GM15510 (cell line): Measurements from ENCODE around the gene SLIT3.

Experiments used
- POLR2A ChIP-seq: IDR thresholded peaks from 3 replicates; pipeline ENCODE4 v1.6.1; 2011; ENCODE audit warnings: borderline replicate concordance; ENCODE audit not compliant: insufficient read length; ENCODE audit errors: extremely low read depth

The SLIT3 gene

DNA sequence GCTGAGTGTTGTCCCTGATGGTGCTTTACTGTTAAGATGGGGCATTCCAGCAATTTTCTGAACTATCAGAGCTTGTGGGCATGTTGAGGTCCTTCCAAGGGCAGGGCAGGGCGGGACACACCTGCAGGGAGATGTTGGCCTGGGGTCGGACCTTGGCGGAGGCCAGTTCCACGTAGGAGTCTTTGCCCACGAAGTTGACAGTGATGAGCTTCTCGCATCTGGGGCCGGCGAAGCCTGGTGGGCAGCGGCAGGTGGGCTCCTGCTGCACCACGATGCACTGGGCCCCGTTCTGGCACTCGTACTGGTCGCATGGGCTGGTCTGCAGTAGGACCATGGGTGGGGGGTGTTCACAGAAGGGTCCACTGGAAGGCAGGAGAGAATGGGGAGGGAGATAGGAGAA is 615.4 kb downstream of the SLIT3 start:
- TF ChIP-seq POLR2A, result no peak

DNA sequence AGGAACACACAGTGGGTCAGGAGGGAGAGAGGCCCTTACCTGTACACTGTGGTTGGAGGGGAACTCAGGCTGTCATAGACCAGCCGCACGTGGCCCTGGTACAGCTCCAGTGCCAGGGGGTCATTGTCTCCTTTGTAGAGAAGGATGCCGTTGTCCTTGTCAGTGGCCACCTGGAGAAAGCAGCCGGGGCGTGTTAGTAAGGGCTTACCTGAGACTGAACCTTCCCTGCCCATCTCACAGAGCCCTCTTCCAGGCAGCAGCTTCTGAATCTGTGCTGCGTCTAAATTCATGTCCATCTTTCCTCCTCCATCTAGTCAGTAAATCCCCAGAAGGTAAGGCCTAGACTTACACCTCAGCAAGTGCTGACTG is 617.0 kb downstream of the SLIT3 start:
- TF ChIP-seq POLR2A, result no peak

DNA sequence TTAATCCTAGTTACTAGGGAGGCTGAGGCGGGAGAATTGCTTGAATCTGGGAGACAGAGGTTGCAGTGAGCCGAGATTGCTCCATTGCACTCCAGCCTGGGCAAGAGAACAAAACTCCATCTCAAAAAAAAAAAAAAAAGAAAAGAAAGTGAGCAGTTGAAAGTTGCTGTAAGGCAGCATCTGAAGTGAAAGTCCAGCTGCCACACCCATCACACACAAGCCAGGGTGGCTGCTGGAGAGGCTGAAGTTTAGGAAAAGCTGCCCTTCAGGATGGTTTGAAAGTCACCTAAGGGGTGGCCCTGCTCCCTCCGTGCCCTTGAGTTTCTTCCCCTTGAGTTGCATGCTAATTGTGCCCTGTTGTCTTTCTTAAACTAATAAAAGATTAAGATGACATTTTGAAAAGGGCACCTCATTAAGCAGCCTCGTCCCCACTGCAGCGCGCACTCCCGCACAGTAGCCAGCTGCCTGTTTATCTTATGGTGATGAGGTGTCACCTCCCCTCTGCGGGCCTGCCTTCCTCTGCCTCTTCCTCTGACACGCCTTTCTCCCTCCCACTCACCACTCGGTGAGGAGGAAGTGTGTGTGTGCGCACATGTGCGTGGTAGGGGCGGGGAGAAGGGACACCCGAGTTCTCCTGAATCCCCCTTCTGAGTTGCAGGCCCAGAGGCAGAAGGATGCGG is 617.6 kb downstream of the SLIT3 start:
- TF ChIP-seq POLR2A, result no peak

DNA sequence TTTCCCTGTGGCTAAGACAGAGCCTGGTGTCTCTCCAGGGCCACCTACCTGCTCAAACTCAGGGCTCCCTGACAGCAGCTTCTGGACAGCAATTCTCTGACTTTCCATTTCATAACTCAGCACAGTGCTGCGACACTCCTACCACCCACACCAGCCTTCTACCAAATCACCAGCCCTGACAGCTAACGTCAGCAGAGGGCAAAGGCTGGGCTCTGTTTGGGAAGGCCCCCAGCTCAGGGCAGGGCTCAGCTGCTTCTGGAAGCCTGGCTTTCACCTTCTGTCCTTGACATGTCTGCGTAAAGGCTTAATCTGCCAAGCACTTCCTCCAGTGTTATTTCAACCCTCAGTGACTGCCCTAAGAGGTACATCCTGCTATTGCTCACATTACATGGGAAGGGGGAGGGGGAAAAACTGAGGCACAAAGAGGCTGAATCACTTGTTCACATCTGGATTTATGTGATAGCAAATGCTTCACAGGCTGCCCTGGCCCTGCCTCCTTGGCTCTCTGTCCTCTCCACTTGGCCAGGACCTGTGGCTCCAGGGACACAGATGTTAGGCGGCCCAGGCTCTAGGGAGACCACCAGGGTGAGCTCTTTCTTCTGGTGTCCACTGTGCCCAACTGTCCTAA is 619.3 kb downstream of the SLIT3 start:
- TF ChIP-seq POLR2A, result no peak

DNA sequence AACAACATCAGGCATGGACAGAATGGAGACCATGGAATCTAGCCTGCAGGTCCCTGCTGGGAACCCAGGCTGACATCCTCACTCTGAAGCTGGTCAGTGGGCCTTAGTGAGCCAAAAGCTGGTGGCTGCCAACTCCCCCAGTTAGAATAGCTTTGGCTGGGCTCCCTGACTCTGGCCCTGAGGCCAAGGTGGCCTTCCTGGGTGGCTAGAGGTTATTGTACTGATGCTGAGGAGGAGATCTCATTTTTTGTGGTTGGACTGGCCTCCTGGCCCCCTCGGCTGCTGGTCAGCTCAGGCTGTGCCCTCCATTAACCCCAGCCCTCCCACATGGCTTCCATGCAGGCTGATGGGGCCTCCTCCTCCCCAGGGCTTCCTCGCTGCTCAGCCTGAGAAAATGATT is 620.5 kb downstream of the SLIT3 start:
- no peak for TF ChIP-seq POLR2A

DNA sequence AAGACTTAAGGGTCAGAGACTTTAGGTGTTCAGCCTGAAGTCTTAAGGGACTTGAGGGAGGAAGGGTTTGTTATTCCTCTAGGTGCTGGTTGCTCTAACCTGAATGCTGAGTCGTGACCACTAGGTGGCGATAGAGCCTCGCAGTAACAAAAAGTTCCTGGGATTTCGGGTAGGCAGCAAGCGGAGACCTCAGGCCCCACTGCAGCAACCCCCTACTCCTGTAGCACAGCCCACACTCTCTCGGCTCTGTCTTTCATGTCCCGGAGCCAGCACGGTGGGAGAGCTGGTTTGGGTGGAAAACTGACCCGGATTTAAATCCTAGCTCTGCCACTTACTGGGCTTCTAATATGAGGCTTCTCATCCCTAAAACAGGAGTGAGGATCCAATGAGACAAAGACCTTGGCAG is 621.4 kb downstream of the SLIT3 start:
- TF ChIP-seq POLR2A, result no peak

DNA sequence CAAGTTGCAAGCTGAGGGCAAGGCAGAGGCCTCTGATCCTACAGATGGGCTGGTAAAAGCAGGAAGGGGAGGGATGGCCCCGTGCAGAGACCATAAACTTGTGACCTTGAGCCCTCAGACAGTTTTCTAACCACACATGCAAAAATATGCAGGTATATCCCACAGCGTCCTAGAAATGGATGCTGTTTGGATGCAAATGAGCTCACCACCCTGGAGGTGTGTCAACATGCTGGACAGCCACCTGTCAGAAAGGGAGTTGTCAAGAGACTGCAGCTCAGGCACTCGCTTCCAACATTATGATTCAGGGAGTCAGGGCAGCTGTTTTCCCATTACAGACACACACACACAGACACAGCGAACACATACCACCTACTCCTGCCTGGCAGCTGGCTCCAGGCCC is 624.4 kb downstream of the SLIT3 start:
- TF ChIP-seq POLR2A, result no peak

DNA sequence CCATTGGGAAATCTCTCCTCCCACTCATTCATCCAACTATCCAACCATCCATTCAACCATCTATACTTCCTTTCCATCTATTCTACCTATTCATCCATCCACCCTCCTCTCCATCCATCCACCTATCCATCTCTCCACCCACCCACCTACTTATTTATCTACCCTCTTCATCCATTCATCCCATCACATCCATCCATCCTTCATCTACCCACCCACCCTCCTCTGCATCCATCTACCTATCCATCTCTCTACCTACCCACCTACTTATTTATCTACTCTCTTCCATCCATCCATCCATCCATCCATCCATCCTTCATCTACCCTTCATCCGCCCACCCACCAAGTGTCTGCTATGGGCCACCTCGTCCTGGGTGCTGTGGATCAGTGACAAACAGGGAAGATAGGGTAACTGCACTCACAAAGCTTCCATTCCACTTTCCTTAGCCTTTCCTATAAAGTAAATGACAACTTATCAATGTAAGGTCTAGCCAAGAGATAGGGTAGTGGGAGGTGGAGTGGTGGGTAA is 625.0 kb downstream of the SLIT3 start:
- no peak for TF ChIP-seq POLR2A

DNA sequence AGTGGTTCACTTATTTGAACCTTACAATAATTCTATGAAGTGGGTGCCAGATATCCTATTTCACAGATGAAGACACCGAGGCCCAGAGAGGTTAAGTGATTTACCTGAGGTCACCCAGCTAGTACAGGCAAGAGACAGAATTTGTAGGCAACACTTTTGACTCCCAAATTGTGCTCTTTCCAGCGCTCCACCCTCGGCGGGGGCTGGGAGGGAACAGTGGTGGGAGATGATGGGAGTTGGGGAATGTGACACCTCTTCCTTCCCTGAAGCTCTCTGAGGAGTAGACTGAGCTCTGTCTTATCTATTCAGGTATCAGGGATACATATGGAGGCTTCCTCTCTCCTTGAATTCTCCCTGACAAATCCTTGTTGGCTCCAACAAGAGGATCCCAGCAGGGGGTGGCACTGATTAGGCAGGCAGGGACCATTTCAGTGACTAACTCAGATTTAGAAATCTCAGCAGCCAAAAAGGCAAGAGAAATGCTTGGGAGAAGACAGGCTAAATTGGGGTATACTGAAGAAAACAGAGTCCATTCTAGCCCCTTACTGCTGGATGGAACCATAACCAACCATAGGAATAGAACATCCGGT is 626.0 kb downstream of the SLIT3 start:
- no peak for TF ChIP-seq POLR2A

DNA sequence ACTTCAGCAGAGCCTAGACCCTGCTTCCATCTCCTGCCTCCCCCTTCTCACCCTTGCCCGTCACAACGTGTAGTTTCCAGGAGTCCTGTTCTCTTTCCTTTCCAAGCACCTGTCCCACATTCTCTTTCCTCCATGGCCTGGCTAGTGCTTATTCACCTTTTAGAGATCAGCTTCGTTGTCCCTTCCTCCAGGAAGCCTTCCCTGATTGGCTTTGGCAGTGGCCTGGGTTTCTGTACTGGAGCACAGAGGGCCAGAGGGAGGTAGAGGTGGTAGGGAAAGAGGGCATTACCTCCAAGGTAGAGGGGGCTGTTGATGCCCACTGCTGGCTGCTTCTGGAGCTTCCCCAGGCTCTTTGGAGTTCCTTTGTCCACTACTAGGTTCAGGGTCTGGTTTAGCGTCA is 628.1 kb downstream of the SLIT3 start:
- no peak for TF ChIP-seq POLR2A

DNA sequence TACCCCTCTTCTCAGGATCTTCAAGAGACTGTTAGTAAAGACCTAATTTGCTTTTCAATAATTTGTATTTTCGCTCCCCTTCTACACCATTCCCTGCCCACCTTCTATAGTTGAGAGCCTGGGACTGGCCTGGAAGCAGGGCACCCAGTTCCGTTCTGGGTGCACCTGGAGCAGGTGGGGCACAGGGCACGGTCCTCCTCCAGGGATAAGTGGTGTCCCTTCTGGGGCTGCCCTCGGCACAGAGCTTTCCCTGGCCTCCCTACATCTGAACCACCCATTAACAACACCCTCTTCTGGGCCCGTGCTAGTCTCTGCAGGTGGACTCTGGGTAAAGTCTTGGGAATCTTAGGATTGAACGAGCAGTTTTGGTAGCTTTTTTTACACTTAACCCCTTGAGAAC is 628.9 kb downstream of the SLIT3 start:
- no peak for TF ChIP-seq POLR2A

DNA sequence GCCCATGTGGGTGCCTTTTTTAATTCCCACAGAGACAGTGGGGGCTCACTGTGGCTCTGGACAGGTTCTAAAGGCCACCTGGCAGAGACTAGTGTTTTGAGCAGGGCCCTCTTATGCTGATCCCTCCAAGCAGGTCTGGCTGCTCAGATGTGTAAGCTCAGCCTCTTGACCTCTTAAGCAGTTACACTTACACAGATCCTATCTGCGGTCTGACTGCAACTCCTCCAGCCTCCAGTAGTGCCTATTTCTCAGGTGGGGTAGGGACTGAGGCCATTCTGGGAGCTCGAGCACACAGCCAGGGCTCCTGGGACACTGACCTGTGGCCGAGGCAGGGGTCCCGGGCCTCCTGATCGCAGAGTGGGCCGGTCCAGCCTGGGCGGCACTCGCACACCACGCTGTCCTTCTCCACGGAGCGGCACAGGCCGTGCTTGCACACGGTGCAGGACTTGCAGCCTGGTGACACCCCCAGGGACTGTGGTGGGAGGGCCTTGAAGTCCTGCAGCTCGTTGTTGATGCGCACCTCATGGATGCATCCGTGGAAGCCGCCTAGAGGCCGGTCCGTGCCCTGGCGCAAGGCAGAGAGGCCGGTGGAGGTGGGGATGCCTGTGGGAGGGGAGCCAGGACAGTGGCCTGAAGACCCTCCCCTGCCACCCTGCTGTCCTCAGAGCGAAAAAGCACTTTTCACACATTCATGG is 629.9 kb downstream of the SLIT3 start:
- TF ChIP-seq POLR2A, result no peak

DNA sequence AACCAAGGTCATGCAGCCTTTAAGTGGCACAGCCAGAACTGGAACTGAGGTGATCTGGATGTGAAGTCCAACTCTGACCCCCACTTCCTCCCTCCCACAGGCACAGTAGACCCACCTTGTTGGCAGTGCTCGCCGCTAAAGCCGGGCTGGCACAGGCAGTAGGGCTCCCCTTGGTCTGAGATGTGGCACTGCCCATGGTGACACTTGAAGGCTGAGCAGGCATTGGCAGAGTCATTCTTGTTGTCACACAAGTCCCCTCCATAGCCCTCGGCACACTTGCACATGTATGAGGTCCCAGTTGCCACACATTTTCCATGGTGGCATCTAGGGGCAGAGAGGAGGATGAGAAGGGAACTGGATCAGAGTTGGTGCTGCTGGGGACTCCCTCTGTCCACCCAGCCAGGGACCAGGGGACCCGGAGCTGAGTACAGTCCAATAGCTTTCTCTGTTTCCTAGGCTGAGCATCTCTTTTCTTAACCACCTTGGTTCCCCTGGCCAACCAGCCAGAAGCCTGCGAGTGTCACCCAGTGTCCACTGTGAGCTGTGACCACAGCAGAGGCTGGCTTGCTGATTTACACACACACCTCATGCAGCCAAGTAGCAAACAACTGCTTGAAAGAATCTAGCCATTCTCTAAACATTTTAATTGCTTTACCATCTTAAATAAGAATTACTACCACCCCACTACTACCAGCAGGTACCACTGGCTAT is 631.1 kb downstream of the SLIT3 start:
- TF ChIP-seq POLR2A, result no peak

DNA sequence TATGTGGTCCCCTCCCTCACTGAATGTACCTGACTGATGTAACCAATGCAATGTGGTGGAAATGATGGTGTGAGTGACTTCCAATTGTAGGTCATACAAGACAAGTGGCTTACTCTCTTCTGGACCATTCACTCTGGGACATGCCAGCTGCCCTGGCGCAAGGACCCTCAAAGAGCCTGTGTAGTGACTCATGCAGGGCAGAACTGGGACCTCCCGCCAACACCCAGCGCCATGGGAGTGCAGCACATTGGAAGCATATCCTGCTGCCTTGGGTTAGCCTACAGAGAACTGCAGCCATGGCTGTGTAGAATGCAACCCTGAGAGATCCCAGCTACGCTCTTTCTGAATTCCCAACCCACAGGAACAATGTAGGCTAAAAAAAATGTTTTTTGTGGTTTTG is 631.8 kb downstream of the SLIT3 start:
- TF ChIP-seq POLR2A, result no peak

DNA sequence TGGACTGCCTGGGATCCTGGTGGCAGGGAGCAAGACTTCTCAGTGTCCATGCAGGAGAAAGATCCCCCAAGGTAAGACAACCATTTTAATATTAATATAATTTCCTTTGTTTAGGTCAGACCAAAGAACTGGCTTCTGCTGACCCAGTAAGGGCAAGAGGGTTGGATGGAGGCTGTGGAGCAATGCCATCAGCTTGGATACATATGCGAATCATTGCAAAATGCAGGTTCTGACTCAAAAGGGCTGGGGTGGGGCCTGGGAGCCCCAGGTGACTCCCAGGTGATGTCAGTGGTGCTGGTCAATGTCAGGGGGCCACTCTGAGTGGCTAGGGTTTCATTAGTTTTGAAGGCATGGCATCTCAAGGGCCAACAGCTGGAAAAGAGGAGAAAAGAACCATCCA is 632.9 kb downstream of the SLIT3 start:
- no peak for TF ChIP-seq POLR2A
